ENCODE data around the gene POLQ.

POLQ gene

DNA sequence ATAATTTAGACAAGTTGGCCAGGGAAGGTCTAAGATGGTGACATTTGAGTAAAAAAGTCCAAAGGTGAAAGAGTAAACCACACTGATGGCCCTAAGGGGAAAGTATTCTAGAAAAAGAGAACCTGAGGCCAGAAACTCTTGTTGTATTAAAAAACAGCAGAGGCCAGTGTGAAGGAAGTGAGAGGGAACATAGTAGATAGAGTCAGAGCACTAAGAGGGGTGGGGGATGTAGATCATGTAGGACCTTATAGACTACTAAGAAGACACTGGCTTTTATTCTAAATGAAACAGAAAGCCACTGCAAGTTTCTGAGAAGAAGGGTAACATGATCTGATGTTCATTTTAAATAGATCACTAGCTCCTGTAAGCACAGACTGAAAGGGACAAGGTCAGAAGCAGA lies 14.5 kb downstream of the POLQ start:
- no peak overlapping the region for H3K4me3 ChIP-seq (ENCODE audit: low read depth in 1 of 2, low read length in 2 of 2)
- 0 out of 2 replicates have a peak, but pooled peaks cover 4% of the 10 kb centered on the region for H3K79me2 ChIP-seq (ENCODE audit: insufficient read depth, low read length)
- no peaks in the 10 kb centered on the region for H3K27me3 ChIP-seq (ENCODE audit: insufficient read depth, low read length, poor library complexity)
- H3K4me1 ChIP-seq (ENCODE audit: insufficient read depth, low read length): no peaks in the 10 kb centered on the region
- TF ChIP-seq EZH2 (IDR thresholded peaks at IDR 0.05; ENCODE audit: borderline replicate concordance, low read depth, low read length, severe bottlenecking): no peak
- TF ChIP-seq, protein P1, sequence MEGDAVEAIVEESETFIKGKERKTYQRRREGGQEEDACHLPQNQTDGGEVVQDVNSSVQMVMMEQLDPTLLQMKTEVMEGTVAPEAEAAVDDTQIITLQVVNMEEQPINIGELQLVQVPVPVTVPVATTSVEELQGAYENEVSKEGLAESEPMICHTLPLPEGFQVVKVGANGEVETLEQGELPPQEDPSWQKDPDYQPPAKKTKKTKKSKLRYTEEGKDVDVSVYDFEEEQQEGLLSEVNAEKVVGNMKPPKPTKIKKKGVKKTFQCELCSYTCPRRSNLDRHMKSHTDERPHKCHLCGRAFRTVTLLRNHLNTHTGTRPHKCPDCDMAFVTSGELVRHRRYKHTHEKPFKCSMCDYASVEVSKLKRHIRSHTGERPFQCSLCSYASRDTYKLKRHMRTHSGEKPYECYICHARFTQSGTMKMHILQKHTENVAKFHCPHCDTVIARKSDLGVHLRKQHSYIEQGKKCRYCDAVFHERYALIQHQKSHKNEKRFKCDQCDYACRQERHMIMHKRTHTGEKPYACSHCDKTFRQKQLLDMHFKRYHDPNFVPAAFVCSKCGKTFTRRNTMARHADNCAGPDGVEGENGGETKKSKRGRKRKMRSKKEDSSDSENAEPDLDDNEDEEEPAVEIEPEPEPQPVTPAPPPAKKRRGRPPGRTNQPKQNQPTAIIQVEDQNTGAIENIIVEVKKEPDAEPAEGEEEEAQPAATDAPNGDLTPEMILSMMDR (IDR thresholded peaks at IDR 0.05; ENCODE audit: borderline replicate concordance, extremely low read depth, low read length, poor library complexity, severe bottlenecking): no peak
- H3K9me3 ChIP-seq (ENCODE audit: insufficient read depth, low read length, severe bottlenecking): no peaks in the 10 kb centered on the region
- H2AFZ ChIP-seq (ENCODE audit: low read depth, low read length): no peak overlapping the region
- H3K9ac ChIP-seq (ENCODE audit: low read depth, low read length): no peak overlapping the region
- no peak overlapping the region for H3K4me2 ChIP-seq (ENCODE audit: insufficient read depth, low read length)
- no peak for DNase-seq
- ATAC-seq (ENCODE audit: insufficient read depth, low read depth): no peak
- H3K27ac ChIP-seq (ENCODE audit: low read length): no peak overlapping the region
- H3K36me3 ChIP-seq (ENCODE audit: insufficient read depth, low read length): peaks cover 84% of the 10 kb centered on the region
- H4K20me1 ChIP-seq (ENCODE audit: insufficient read depth, low read length): no peaks in the 10 kb centered on the region

DNA sequence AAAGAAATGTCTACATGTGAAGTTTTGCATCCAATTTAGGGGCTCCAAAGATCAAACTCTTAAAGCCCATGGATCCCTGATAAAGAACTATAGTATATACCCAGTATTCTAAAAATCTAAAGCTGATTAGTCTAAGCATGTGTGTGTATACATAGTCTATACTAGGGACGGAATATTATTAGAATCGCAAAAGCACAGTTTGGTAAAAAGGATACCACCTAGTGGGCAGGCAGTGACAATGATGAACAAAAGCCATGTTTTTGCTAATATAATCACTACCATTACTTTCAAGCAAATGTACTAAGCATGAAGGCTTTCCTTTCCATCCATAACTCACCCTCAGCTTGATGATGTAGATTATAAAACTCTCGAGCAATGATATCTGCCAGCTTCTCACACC lies 16.5 kb downstream of the POLQ start:
- Histone ChIP-seq H3K9me3 (ENCODE audit: insufficient read depth, low read length, severe bottlenecking) (no peaks in the 10 kb centered on the region), H3K36me3 (ENCODE audit: insufficient read depth, low read length) (peaks cover 84% of the 10 kb centered on the region), H3K9ac (ENCODE audit: low read depth, low read length) (no peak overlapping the region), H3K4me3 (ENCODE audit: low read depth in 1 of 2, low read length in 2 of 2) (no peak overlapping the region), H3K27me3 (ENCODE audit: insufficient read depth, low read length, poor library complexity) (no peaks in the 10 kb centered on the region), H3K4me1 (ENCODE audit: insufficient read depth, low read length) (no peaks in the 10 kb centered on the region), H2AFZ (ENCODE audit: low read depth, low read length) (no peak overlapping the region), H3K4me2 (ENCODE audit: insufficient read depth, low read length) (no peak overlapping the region), H3K79me2 (ENCODE audit: insufficient read depth, low read length) (peaks cover 14% of the 10 kb centered on the region; the same call in 1 of the 2 replicates), H3K27ac (ENCODE audit: low read length) (no peak overlapping the region), H4K20me1 (ENCODE audit: insufficient read depth, low read length) (no peaks in the 10 kb centered on the region)
- TF ChIP-seq EZH2 (IDR thresholded peaks at IDR 0.05; ENCODE audit: borderline replicate concordance, low read depth, low read length, severe bottlenecking): no peak
- TF ChIP-seq, protein P1 (IDR thresholded peaks at IDR 0.05; ENCODE audit: borderline replicate concordance, extremely low read depth, low read length, poor library complexity, severe bottlenecking): peak; percentile 40
- DNase-seq (no peak), ATAC-seq (ENCODE audit: insufficient read depth, low read depth) (no peak)

DNA sequence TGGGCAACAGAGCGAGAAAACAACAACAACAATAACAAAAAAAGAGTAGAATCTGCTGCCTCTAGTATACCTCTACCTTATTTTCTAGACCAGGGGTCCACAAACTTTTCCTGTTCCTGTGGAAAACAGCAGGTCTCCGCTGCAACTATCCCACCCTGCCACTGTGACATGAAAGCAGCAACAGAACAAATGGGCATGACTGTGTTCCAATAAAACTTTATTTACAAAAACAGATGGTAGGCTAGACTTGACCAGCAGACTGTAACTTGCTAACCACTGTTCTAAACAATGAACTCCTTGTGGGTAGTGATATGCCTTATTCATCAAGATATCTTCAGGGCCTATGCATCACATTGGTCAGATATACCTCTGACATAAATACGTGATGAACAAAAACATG lies 25.3 kb downstream of the POLQ start:
- Histone ChIP-seq H2AFZ (ENCODE audit: low read depth, low read length) (no peak overlapping the region), H3K79me2 (ENCODE audit: insufficient read depth, low read length) (peaks cover 32% of the 10 kb centered on the region), H3K9ac (ENCODE audit: low read depth, low read length) (no peak overlapping the region), H3K4me3 (ENCODE audit: low read depth in 1 of 2, low read length in 2 of 2) (no peak overlapping the region), H3K27ac (ENCODE audit: low read length) (no peak overlapping the region), H3K27me3 (ENCODE audit: insufficient read depth, low read length, poor library complexity) (no peaks in the 10 kb centered on the region), H3K36me3 (ENCODE audit: insufficient read depth, low read length) (peaks cover 83% of the 10 kb centered on the region), H3K4me2 (ENCODE audit: insufficient read depth, low read length) (no peak overlapping the region), H3K9me3 (ENCODE audit: insufficient read depth, low read length, severe bottlenecking) (no peaks in the 10 kb centered on the region), H3K4me1 (ENCODE audit: insufficient read depth, low read length) (no peaks in the 10 kb centered on the region), H4K20me1 (ENCODE audit: insufficient read depth, low read length) (0 out of 2 replicates have a peak, but pooled peaks cover under 1% of the 10 kb centered on the region)
- ATAC-seq (ENCODE audit: insufficient read depth, low read depth) (no peak), DNase-seq (no peak)
- TF ChIP-seq, protein P1 (IDR thresholded peaks at IDR 0.05; ENCODE audit: borderline replicate concordance, extremely low read depth, low read length, poor library complexity, severe bottlenecking): no peak
- TF ChIP-seq EZH2 (IDR thresholded peaks at IDR 0.05; ENCODE audit: borderline replicate concordance, low read depth, low read length, severe bottlenecking): no peak

Data from DND-41 (cell line).